OCI-LY3 (cell line): ENCODE results near the gene TNFRSF18.

Source experiments
- EZH2phosphoT487 ChIP-seq: fragments of 200-600 bp; shearing (Covaris generic); IDR thresholded peaks from 2 replicates; pipeline ENCODE4 v1.6.1; 2018; ENCODE audit warnings: antibody characterized with exemption, mixed run types, low read depth
- TF ChIP-seq, protein P1 (sequence below): fragments of 200-600, 300-600 bp; sonication (generic); IDR thresholded peaks from 2 replicates; pipeline ENCODE4 v1.5.1; 2014; ENCODE audit warnings: antibody characterized with exemption, low read length, low read depth

DNA sequence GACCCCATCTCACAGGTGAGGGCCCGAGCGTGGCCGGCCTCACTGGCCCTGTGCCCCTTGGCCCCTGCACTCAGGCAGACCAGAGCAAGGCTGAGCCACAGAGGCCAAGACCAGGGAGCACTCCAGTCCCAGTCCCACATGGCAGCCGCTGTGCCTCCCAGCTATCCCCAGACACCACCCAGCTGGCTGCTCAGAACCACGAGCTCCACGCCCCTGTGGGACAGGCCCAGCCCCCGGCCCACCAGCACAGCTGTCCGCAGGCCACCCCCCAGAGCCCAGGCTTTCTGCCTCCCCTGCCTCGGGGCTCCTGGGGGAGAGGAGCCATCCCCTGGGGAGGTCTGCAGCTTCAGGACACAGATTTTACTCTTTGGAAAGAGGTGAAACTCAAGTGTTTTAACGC is 49.2 kb upstream of the TNFRSF18 start:
- TF ChIP-seq, protein P1, sequence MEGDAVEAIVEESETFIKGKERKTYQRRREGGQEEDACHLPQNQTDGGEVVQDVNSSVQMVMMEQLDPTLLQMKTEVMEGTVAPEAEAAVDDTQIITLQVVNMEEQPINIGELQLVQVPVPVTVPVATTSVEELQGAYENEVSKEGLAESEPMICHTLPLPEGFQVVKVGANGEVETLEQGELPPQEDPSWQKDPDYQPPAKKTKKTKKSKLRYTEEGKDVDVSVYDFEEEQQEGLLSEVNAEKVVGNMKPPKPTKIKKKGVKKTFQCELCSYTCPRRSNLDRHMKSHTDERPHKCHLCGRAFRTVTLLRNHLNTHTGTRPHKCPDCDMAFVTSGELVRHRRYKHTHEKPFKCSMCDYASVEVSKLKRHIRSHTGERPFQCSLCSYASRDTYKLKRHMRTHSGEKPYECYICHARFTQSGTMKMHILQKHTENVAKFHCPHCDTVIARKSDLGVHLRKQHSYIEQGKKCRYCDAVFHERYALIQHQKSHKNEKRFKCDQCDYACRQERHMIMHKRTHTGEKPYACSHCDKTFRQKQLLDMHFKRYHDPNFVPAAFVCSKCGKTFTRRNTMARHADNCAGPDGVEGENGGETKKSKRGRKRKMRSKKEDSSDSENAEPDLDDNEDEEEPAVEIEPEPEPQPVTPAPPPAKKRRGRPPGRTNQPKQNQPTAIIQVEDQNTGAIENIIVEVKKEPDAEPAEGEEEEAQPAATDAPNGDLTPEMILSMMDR, result no peak
- TF ChIP-seq EZH2phosphoT487, result no peak
